ENCODE measurements around the gene RASGRP1.

Gene RASGRP1

GRCh38 chr15:38518084-38518483 is 46.5 kb downstream of the RASGRP1 start:
- no peak overlapping the region for H3K27ac ChIP-seq (ENCODE audit: low read length)
- H3K4me1 ChIP-seq (ENCODE audit: control insufficient read depth, low read depth, low read length), result peaks cover 33% of the 10 kb centered on the region
- no peaks in the 10 kb centered on the region for H3K9me3 ChIP-seq (ENCODE audit: control insufficient read depth, low read depth, low read length)
- no peak overlapping the region for H3K9ac ChIP-seq (ENCODE audit: low read length)
- no peak overlapping the region for H3K4me3 ChIP-seq (ENCODE audit: low read length)
- no peaks in the 10 kb centered on the region for H3K36me3 ChIP-seq (ENCODE audit: control insufficient read depth, low read depth, low read length)
- H3K27me3 ChIP-seq (ENCODE audit: control insufficient read depth, insufficient read depth, low read length), result no peaks in the 10 kb centered on the region

GRCh38 chr15:38517312-38517975 is 47.2 kb downstream of the RASGRP1 start:
- Histone ChIP-seq H3K4me3 (ENCODE audit: low read length) (no peak overlapping the region), H3K36me3 (ENCODE audit: control insufficient read depth, low read depth, low read length) (no peaks in the 10 kb centered on the region), H3K4me1 (ENCODE audit: control insufficient read depth, low read depth, low read length) (peaks cover 33% of the 10 kb centered on the region), H3K9ac (ENCODE audit: low read length) (no peak overlapping the region), H3K27me3 (ENCODE audit: control insufficient read depth, insufficient read depth, low read length) (no peaks in the 10 kb centered on the region), H3K9me3 (ENCODE audit: control insufficient read depth, low read depth, low read length) (no peaks in the 10 kb centered on the region), H3K27ac (ENCODE audit: low read length) (no peak overlapping the region)

DNA sequence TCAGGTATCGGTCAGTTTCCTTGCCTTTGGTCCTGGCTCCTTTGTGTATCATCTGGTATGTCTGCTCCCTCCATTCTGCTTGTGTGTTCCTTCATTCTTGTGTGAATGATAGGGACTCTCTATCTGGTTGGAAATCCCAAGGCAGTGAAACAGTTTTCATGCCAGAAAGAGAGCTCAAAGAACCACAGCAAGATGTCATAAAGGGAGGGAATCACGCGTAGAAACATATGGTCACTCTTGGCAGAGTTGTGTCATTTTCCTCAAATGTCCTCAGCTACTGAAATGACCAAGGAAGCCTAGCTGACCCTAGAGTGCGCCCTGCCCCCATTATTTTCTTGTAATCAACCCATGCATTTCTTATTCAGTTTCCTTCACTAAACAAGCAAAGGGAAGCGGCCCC is 48.0 kb downstream of the RASGRP1 start:
- no peak overlapping the region for H3K4me3 ChIP-seq (ENCODE audit: low read length)
- no peaks in the 10 kb centered on the region for H3K27me3 ChIP-seq (ENCODE audit: control insufficient read depth, insufficient read depth, low read length)
- H3K9me3 ChIP-seq (ENCODE audit: control insufficient read depth, low read depth, low read length), result no peaks in the 10 kb centered on the region
- H3K4me1 ChIP-seq (ENCODE audit: control insufficient read depth, low read depth, low read length), result peaks cover 33% of the 10 kb centered on the region
- H3K27ac ChIP-seq (ENCODE audit: low read length), result no peak overlapping the region
- no peaks in the 10 kb centered on the region for H3K36me3 ChIP-seq (ENCODE audit: control insufficient read depth, low read depth, low read length)
- no peak overlapping the region for H3K9ac ChIP-seq (ENCODE audit: low read length)

DNA sequence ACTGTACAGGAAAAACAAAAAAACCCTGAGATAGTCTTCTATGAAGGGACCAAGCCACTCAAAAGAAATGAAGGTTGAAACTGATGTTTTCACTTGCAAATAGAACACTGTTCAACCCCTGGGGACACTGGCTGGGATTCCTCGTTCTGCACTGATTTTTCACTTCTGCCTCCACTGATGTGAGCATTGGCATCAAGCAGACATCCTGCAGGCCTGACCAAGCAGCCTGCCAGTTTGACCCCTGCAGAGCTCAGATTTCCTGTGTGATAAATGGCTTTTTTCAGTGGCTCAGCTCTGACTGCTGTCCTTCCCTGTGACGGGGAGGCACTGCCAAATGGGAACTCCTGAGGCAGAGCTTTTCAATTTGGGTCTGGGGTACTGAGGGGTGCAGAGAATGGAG is 50.0 kb downstream of the RASGRP1 start:
- H3K4me1 ChIP-seq (ENCODE audit: control insufficient read depth, low read depth, low read length), result peaks cover 33% of the 10 kb centered on the region
- H3K4me3 ChIP-seq (ENCODE audit: low read length), result no peak overlapping the region
- no peaks in the 10 kb centered on the region for H3K9me3 ChIP-seq (ENCODE audit: control insufficient read depth, low read depth, low read length)
- no peaks in the 10 kb centered on the region for H3K27me3 ChIP-seq (ENCODE audit: control insufficient read depth, insufficient read depth, low read length)
- H3K9ac ChIP-seq (ENCODE audit: low read length), result no peak overlapping the region
- no peak overlapping the region for H3K27ac ChIP-seq (ENCODE audit: low read length)
- H3K36me3 ChIP-seq (ENCODE audit: control insufficient read depth, low read depth, low read length), result no peaks in the 10 kb centered on the region

- H3K36me3 ChIP-seq (ENCODE audit: control insufficient read depth, low read depth, low read length), result no peaks in the 10 kb centered on the region
These were observed 51.7 kb downstream of the RASGRP1 start for GRCh38 chr15:38512901-38513300.

DNA sequence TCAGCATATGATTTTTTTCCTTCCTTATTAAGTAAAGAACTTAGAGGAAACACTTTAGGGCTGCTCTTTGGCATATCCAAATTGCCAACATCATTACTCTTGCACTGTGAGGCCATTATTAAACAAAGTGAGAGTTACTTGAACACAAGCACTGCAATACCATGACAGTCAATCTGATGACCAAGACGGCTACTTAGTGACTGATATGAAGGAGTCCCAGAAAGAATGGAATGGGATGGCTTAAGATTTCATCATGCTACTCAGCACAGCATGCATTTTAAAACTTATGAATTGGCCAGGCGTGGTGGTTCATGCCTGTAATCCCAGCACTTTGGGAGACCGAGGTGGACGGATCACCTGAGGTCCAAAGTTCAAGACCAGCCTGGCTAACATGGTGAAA is 55.5 kb downstream of the RASGRP1 start:
- no peaks in the 10 kb centered on the region for H3K4me1 ChIP-seq (ENCODE audit: control insufficient read depth, low read depth, low read length)
- no peak overlapping the region for H3K9ac ChIP-seq (ENCODE audit: low read length)
- no peaks in the 10 kb centered on the region for H3K9me3 ChIP-seq (ENCODE audit: control insufficient read depth, low read depth, low read length)
- no peak overlapping the region for H3K27ac ChIP-seq (ENCODE audit: low read length)
- no peaks in the 10 kb centered on the region for H3K36me3 ChIP-seq (ENCODE audit: control insufficient read depth, low read depth, low read length)
- H3K4me3 ChIP-seq (ENCODE audit: low read length), result no peak overlapping the region
- H3K27me3 ChIP-seq (ENCODE audit: control insufficient read depth, insufficient read depth, low read length), result no peaks in the 10 kb centered on the region

More at GRCh38 chr15:38512901-38513300, 51.7 kb downstream of the RASGRP1 start:
- Histone ChIP-seq H3K9me3 (ENCODE audit: control insufficient read depth, low read depth, low read length) (no peaks in the 10 kb centered on the region), H3K9ac (ENCODE audit: low read length) (no peak overlapping the region), H3K27ac (ENCODE audit: low read length) (no peak overlapping the region), H3K4me3 (ENCODE audit: low read length) (no peak overlapping the region), H3K4me1 (ENCODE audit: control insufficient read depth, low read depth, low read length) (peaks cover 29% of the 10 kb centered on the region), H3K27me3 (ENCODE audit: control insufficient read depth, insufficient read depth, low read length) (no peaks in the 10 kb centered on the region)

- no peaks in the 10 kb centered on the region for H3K4me1 ChIP-seq (ENCODE audit: control insufficient read depth, low read depth, low read length)
- no peaks in the 10 kb centered on the region for H3K27me3 ChIP-seq (ENCODE audit: control insufficient read depth, insufficient read depth, low read length)
- no peaks in the 10 kb centered on the region for H3K36me3 ChIP-seq (ENCODE audit: control insufficient read depth, low read depth, low read length)
- H3K9me3 ChIP-seq (ENCODE audit: control insufficient read depth, low read depth, low read length), result no peaks in the 10 kb centered on the region
- no peak overlapping the region for H3K4me3 ChIP-seq (ENCODE audit: low read length)
- no peak overlapping the region for H3K27ac ChIP-seq (ENCODE audit: low read length)
- no peak overlapping the region for H3K9ac ChIP-seq (ENCODE audit: low read length)
These were observed 56.0 kb downstream of the RASGRP1 start for GRCh38 chr15:38508647-38509046.

DNA sequence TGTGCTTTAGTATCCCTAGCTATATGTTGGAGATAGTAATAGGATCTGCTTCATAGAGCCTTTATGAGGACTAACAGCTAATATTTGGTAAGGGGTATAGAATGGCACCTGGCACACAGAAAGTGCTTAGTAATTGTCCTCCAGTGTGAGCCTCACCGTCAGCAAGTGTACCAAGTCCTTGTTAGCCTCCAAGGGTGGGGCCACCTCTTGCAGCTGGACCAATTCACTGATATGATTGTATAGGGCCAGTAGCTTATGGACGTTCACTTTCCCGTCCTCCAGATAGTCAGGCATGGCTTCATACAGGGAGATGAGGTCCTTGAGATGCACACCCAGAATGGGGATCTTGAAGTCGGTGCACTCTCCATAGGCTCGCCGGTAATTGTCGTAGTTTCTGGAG is 57.0 kb downstream of the RASGRP1 start:
- Histone ChIP-seq H3K36me3 (ENCODE audit: control insufficient read depth, low read depth, low read length) (no peaks in the 10 kb centered on the region), H3K4me1 (ENCODE audit: control insufficient read depth, low read depth, low read length) (no peaks in the 10 kb centered on the region), H3K9ac (ENCODE audit: low read length) (no peak overlapping the region), H3K4me3 (ENCODE audit: low read length) (no peak overlapping the region), H3K27me3 (ENCODE audit: control insufficient read depth, insufficient read depth, low read length) (no peaks in the 10 kb centered on the region), H3K27ac (ENCODE audit: low read length) (no peak overlapping the region), H3K9me3 (ENCODE audit: control insufficient read depth, low read depth, low read length) (no peaks in the 10 kb centered on the region)

- no peaks in the 10 kb centered on the region for H3K9me3 ChIP-seq (ENCODE audit: control insufficient read depth, low read depth, low read length)
- H3K27me3 ChIP-seq (ENCODE audit: control insufficient read depth, insufficient read depth, low read length), result no peaks in the 10 kb centered on the region
- H3K27ac ChIP-seq (ENCODE audit: low read length), result no peak overlapping the region
- no peak overlapping the region for H3K4me3 ChIP-seq (ENCODE audit: low read length)
- no peaks in the 10 kb centered on the region for H3K36me3 ChIP-seq (ENCODE audit: control insufficient read depth, low read depth, low read length)
- H3K9ac ChIP-seq (ENCODE audit: low read length), result no peak overlapping the region
- no peaks in the 10 kb centered on the region for H3K4me1 ChIP-seq (ENCODE audit: control insufficient read depth, low read depth, low read length)
These were observed 57.6 kb downstream of the RASGRP1 start for GRCh38 chr15:38506997-38507396.

DNA sequence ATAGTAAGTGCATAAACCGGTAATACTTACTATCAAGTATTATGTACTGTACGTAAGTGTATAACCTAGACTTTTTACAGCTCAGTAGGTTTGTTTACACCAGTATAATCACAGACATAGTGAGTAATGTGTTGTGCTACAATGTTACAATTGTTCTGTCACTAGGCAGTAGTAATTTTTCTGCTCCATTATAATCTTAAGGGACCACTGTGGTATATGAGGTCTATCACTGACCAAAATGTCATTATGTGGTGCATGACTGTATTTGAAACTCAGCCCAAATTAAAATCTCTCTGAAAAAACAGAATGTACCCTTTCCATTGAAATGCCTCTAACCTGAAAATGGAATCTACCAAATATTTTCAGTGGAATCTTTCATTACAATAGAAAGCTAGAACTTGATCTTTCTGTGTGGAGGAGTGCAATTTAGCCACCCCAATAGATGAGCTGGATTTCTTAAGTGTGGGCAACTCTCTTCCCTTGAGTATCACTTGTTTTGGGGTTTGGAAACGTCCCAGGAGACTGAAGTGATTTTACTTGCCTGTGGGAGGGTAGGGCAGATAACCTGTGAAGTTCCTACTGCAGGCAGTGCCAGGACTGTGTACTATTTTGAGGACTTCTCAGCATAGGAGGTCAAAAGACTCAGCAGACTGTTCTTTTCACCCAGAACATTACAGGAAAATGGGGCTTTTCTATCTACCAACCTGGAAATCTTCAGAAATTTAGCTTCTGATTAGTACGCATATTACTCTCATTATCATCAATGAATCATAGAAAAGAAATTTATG is 59.7 kb downstream of the RASGRP1 start:
- Histone ChIP-seq H3K27me3 (ENCODE audit: control insufficient read depth, insufficient read depth, low read length) (no peaks in the 10 kb centered on the region), H3K4me3 (ENCODE audit: low read length) (no peak overlapping the region), H3K9ac (ENCODE audit: low read length) (no peak overlapping the region), H3K9me3 (ENCODE audit: control insufficient read depth, low read depth, low read length) (no peaks in the 10 kb centered on the region), H3K4me1 (ENCODE audit: control insufficient read depth, low read depth, low read length) (no peaks in the 10 kb centered on the region), H3K36me3 (ENCODE audit: control insufficient read depth, low read depth, low read length) (peaks cover 3% of the 10 kb centered on the region), H3K27ac (ENCODE audit: low read length) (no peak overlapping the region)

- peaks cover 3% of the 10 kb centered on the region for H3K36me3 ChIP-seq (ENCODE audit: control insufficient read depth, low read depth, low read length)
- H3K4me1 ChIP-seq (ENCODE audit: control insufficient read depth, low read depth, low read length), result no peaks in the 10 kb centered on the region
- H3K27me3 ChIP-seq (ENCODE audit: control insufficient read depth, insufficient read depth, low read length), result no peaks in the 10 kb centered on the region
- no peaks in the 10 kb centered on the region for H3K9me3 ChIP-seq (ENCODE audit: control insufficient read depth, low read depth, low read length)
- H3K27ac ChIP-seq (ENCODE audit: low read length), result no peak overlapping the region
- H3K4me3 ChIP-seq (ENCODE audit: low read length), result no peak overlapping the region
- no peak overlapping the region for H3K9ac ChIP-seq (ENCODE audit: low read length)
These were observed 61.1 kb downstream of the RASGRP1 start for GRCh38 chr15:38503496-38503895.

GRCh38 chr15:38499651-38500050 is 65.0 kb downstream of the RASGRP1 start:
- no peak overlapping the region for H3K9ac ChIP-seq (ENCODE audit: low read length)
- H3K36me3 ChIP-seq (ENCODE audit: control insufficient read depth, low read depth, low read length), result peaks cover 3% of the 10 kb centered on the region
- H3K27ac ChIP-seq (ENCODE audit: low read length), result no peak overlapping the region
- H3K4me3 ChIP-seq (ENCODE audit: low read length), result no peak overlapping the region
- no peaks in the 10 kb centered on the region for H3K4me1 ChIP-seq (ENCODE audit: control insufficient read depth, low read depth, low read length)
- no peaks in the 10 kb centered on the region for H3K27me3 ChIP-seq (ENCODE audit: control insufficient read depth, insufficient read depth, low read length)
- H3K9me3 ChIP-seq (ENCODE audit: control insufficient read depth, low read depth, low read length), result no peaks in the 10 kb centered on the region

Data from iPS-18a (cell line).